ENCODE measurements around the gene ATP13A3.
"Not testable (repeated sequence)": the region's sequence is repeated elsewhere in the genome, so short reads cannot be mapped to it uniquely, and the experiment has no call there.

Gene ATP13A3

GRCh38 chr3:194500198-194500597 lies 13.4 kb upstream of the ATP13A3 start:
- TF ChIP-seq CTCF (IDR thresholded peaks at IDR 0.05; ENCODE audit: low read length) (no peak), EZH2 (IDR thresholded peaks at IDR 0.05; ENCODE audit: borderline replicate concordance, low read length) (no peak)
- Histone ChIP-seq H3K79me2 (ENCODE audit: insufficient read depth, low read length) (no peaks in the 10 kb centered on the region), H3K4me2 (ENCODE audit: low read length) (no peak overlapping the region), H3K9ac (ENCODE audit: low read length) (no peak overlapping the region), H3F3A (ENCODE audit: insufficient read depth, low read length) (no peaks in the 10 kb centered on the region), H3K4me1 (ENCODE audit: insufficient read depth, low read length, severe bottlenecking) (peaks cover 31% of the 10 kb centered on the region), H4K20me1 (ENCODE audit: insufficient read depth, low read length) (no peaks in the 10 kb centered on the region), H3K9me3 (ENCODE audit: low read length) (no peaks in the 10 kb centered on the region), H2AFZ (ENCODE audit: low read length) (no peak overlapping the region), H3K9me2 (ENCODE audit: low read depth, low read length) (no peaks in the 10 kb centered on the region), H3K4me3 (ENCODE audit: low read depth, low read length, poor library complexity, severe bottlenecking) (no peak overlapping the region), H3K27ac (ENCODE audit: low read depth, low read length, poor library complexity, severe bottlenecking) (no peak overlapping the region), H3K27me3 (ENCODE audit: insufficient read depth, low read length) (no peaks in the 10 kb centered on the region), H3K36me3 (ENCODE audit: insufficient read depth, low read length) (peaks cover 27% of the 10 kb centered on the region; the same call in 1 of the 2 replicates)

GRCh38 chr3:194499516-194499915 lies 12.7 kb upstream of the ATP13A3 start:
- H3K4me3 ChIP-seq (ENCODE audit: low read depth, low read length, poor library complexity, severe bottlenecking); H3K9me3 ChIP-seq (ENCODE audit: low read length); H3K4me2 ChIP-seq (ENCODE audit: low read length); H3K9ac ChIP-seq (ENCODE audit: low read length); H3K27ac ChIP-seq (ENCODE audit: low read depth, low read length, poor library complexity, severe bottlenecking); H4K20me1 ChIP-seq (ENCODE audit: insufficient read depth, low read length); H3K27me3 ChIP-seq (ENCODE audit: insufficient read depth, low read length); H3K79me2 ChIP-seq (ENCODE audit: insufficient read depth, low read length); H3K9me2 ChIP-seq (ENCODE audit: low read depth, low read length); H3F3A ChIP-seq (ENCODE audit: insufficient read depth, low read length); H2AFZ ChIP-seq (ENCODE audit: low read length): not testable (repeated sequence)
- Histone ChIP-seq H3K36me3 (ENCODE audit: insufficient read depth, low read length) (peaks cover 25% of the 10 kb centered on the region; the same call in 1 of the 2 replicates), H3K4me1 (ENCODE audit: insufficient read depth, low read length, severe bottlenecking) (peaks cover 36% of the 10 kb centered on the region)

- Histone ChIP-seq H3K27me3 (ENCODE audit: insufficient read depth, low read length) (no peaks in the 10 kb centered on the region), H3K4me1 (ENCODE audit: insufficient read depth, low read length, severe bottlenecking) (peaks cover 45% of the 10 kb centered on the region), H2AFZ (ENCODE audit: low read length) (no peak overlapping the region), H3K9me2 (ENCODE audit: low read depth, low read length) (no peaks in the 10 kb centered on the region), H3F3A (ENCODE audit: insufficient read depth, low read length) (no peaks in the 10 kb centered on the region), H3K79me2 (ENCODE audit: insufficient read depth, low read length) (no peaks in the 10 kb centered on the region), H3K9me3 (ENCODE audit: low read length) (no peaks in the 10 kb centered on the region), H3K27ac (ENCODE audit: low read depth, low read length, poor library complexity, severe bottlenecking) (peak overlapping the region; percentile 51), H3K4me2 (ENCODE audit: low read length) (no peak overlapping the region; the same call in 1 of the 2 replicates), H3K36me3 (ENCODE audit: insufficient read depth, low read length) (peaks cover 27% of the 10 kb centered on the region; the same call in 1 of the 2 replicates), H3K4me3 (ENCODE audit: low read depth, low read length, poor library complexity, severe bottlenecking) (no peak overlapping the region), H3K9ac (ENCODE audit: low read length) (no peak overlapping the region), H4K20me1 (ENCODE audit: insufficient read depth, low read length) (no peaks in the 10 kb centered on the region)
- no peak for TF ChIP-seq CTCF (IDR thresholded peaks at IDR 0.05; ENCODE audit: low read length)
- TF ChIP-seq EZH2 (IDR thresholded peaks at IDR 0.05; ENCODE audit: borderline replicate concordance, low read length): no peak
Measured at GRCh38 chr3:194497799-194498575, 11.2 kb upstream of the ATP13A3 start.
